Measurements from ENCODE around the gene UBXN2A. TPM values are rescaled to one million over a fixed set of nuclear protein-coding genes. Genes with fewer than 3 reads are reported as not detected.

Gene UBXN2A
- total and polyA plus RNA-seq, 8 donors, result 2.4 to 9.0 (median 4.8) TPM

- Histone ChIP-seq H3K9me3 (no peaks in the 10 kb centered on the region), H3K4me1 (no peaks in the 10 kb centered on the region), H3K27me3 (no peaks in the 10 kb centered on the region), H3K4me3 (no peak overlapping the region), H3K36me3 (no peaks in the 10 kb centered on the region), H3K27ac (no peak overlapping the region)
- WGBS, 2 donors, result 70 to 74% methylated on average over 11 of the region's 11 CpGs
- no peak for DNase-seq
- ATAC-seq, result peak in 2 of 4 donors; percentile 14 to 49
- no peak for FAIRE-seq
- intact Hi-C loops (cut with DNase I), result no loop called here
- no peak for TF ChIP-seq CTCF (IDR thresholded peaks at IDR 0.05)
These were observed 75.5 kb downstream of the UBXN2A start for GRCh38 chr2:24015562-24016375.

- no peaks in the 10 kb centered on the region for H3K27me3 ChIP-seq
- 66 to 72% methylated on average over 9 of the region's 9 CpGs for WGBS, 2 donors
- no peak overlapping the region for H3K4me3 ChIP-seq
- H3K9me3 ChIP-seq, result no peaks in the 10 kb centered on the region
- intact Hi-C loops (cut with DNase I), result no loop called here
- DNase-seq, result no peak
- ATAC-seq, result no peak
- no peaks in the 10 kb centered on the region for H3K4me1 ChIP-seq
- no peak overlapping the region for H3K27ac ChIP-seq
- FAIRE-seq, result no peak
- H3K36me3 ChIP-seq, result no peaks in the 10 kb centered on the region
- no peak for TF ChIP-seq CTCF (IDR thresholded peaks at IDR 0.05)
These were observed 76.1 kb downstream of the UBXN2A start for GRCh38 chr2:24016376-24016761.

GRCh38 chr2:24016853-24017703 is 76.8 kb downstream of the UBXN2A start:
- Histone ChIP-seq H3K4me3 (no peak overlapping the region), H3K27ac (no peak overlapping the region), H3K27me3 (no peaks in the 10 kb centered on the region), H3K4me1 (no peaks in the 10 kb centered on the region), H3K36me3 (no peaks in the 10 kb centered on the region), H3K9me3 (no peaks in the 10 kb centered on the region)
- peak in 1 of 6 donors; percentile 64 for DNase-seq
- no peak for ATAC-seq
- FAIRE-seq, result no peak
- intact Hi-C loops (cut with DNase I), result no loop called here
- no peak for TF ChIP-seq CTCF (IDR thresholded peaks at IDR 0.05)
- 91% methylated on average over 35 of the region's 35 CpGs for WGBS, 2 donors

- H3K27me3 ChIP-seq, result no peaks in the 10 kb centered on the region
- 83 to 91% methylated on average over 7 to 8 of the region's 8 CpGs for WGBS, 2 donors
- no peak overlapping the region for H3K27ac ChIP-seq
- H3K4me3 ChIP-seq, result no peak overlapping the region
- H3K36me3 ChIP-seq, result no peaks in the 10 kb centered on the region
- ATAC-seq, result no peak
- intact Hi-C loops (cut with DNase I), result no loop called here
- FAIRE-seq, result no peak
- TF ChIP-seq CTCF (IDR thresholded peaks at IDR 0.05), result no peak
- no peak for DNase-seq
- H3K9me3 ChIP-seq, result no peaks in the 10 kb centered on the region
- H3K4me1 ChIP-seq, result no peaks in the 10 kb centered on the region
These were observed 77.4 kb downstream of the UBXN2A start for GRCh38 chr2:24017711-24018110.

Measured in pancreas (tissue), 10 donors.